HG03159 (cell line): ENCODE measurements around the gene KIAA0513.

Source experiments
- ATAC-seq: cut with Tn5 transposase; IDR thresholded peaks from one replicate; pipeline ENCODE4 v1.9.1; 2021; ENCODE audit warnings: mild to moderate bottlenecking, moderate library complexity; ENCODE audit not compliant: unreplicated experiment

Gene KIAA0513

DNA sequence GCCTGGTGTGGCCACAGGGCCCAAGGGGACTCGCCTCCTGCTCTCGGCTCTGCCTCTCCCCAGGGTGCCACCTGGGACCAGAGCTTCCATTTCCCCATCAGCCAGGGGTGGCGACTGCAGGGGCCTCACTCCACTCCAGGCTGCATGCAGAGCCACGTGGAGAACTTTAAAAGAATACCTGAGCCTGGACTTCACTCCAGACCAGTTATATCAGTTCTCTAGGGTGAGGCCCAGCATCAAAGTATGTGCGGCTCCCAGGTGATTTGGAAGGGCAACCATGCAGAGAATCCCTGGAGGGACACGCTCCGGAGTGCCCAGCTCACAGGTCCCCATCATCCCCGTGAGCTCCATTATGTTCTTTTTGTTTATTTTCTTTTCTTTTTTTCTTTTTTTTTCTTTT is 39.8 kb downstream of the KIAA0513 start:
- ATAC-seq = no peak

DNA sequence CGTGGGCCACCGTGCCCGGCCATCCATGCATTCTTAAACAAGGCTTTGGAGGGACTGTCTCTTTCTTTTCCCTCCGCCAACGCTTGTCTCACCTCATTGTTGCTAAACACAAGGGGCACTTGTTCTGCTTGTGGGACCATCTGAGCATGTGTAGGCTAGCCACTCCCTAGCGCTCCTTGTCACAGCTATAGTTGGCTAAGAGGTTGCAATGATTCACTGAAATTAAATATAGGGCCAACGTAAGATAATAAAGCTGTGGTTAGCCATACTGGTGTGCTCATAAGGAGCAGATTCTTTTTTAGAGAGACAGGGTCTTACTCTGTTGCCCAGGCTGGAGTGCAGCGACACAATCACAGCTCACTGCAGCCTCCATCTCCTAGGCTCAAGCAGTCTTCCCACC is 41.2 kb downstream of the KIAA0513 start:
- no peak for ATAC-seq

DNA sequence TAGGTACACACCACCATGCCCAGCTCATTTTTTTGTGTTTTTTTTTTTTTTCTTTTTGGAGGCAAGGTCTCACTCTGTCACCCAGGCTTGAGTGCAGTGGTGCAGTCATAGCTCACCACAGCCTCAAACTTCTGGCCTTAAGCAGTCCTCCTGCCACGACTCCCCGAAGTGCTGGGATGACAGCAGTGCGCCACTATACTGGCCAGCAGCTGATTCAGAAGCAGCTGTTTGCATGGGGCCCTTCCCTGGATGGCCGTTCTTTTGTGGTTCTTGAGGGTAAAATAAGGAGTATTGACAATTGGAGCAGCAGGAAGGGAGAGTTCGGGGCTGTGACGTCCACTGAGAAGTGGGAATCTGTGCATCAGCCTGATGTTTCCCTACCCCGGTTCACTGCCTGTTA is 41.6 kb downstream of the KIAA0513 start:
- no peak for ATAC-seq

GRCh38 chr16:85072076-85072860 is 44.7 kb downstream of the KIAA0513 start:
- ATAC-seq = no peak

GRCh38 chr16:85072947-85073346 is 45.4 kb downstream of the KIAA0513 start:
- no peak for ATAC-seq

GRCh38 chr16:85074225-85074914 is 46.8 kb downstream of the KIAA0513 start:
- no peak for ATAC-seq

GRCh38 chr16:85075236-85075924 is 47.8 kb downstream of the KIAA0513 start:
- ATAC-seq = no peak

GRCh38 chr16:85077039-85077438 is 49.4 kb downstream of the KIAA0513 start:
- no peak for ATAC-seq

GRCh38 chr16:85077576-85078125 is 50.1 kb downstream of the KIAA0513 start:
- ATAC-seq = no peak

- no peak for ATAC-seq
Observed at GRCh38 chr16:85078226-85078625, 50.6 kb downstream of the KIAA0513 start.

- no peak for ATAC-seq
Observed at GRCh38 chr16:85078952-85079351, 51.4 kb downstream of the KIAA0513 start.

DNA sequence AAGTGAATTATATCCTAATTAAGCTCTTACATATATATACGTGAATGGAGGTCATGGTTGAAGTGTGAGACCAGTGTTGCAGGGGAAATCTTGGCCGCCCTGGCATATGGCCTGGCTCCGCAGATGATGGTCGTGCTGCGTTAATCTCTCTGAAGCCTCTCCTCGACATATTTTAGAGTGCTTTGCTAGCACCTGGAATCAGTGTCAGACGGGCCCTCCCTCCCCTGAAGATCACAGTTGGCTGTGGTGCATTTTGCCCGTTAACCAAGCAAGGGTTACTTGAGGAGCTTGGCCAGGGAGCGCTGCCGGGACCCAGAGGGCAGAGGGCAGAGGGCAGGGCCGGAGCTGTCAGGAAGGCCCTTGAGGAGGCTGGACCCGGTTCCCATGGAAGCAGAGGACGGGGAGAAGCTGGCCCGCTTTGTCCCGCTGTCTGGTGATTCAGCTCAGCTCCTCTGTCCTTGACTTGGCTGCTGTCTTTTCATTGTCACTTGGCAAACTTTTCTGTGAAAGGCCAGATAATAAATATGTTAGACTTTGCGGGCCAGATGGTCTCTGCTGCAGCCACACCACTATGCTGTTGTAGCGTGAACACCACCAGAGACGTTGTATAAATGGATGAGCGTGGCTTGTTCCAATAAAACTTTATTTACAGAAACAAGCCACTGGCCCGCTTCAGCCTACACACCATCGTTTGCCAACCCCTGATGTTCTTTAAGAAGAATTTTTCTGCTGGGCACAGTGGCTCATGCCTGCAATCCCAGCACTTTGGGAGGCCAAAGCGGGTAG is 52.4 kb downstream of the KIAA0513 start:
- ATAC-seq = no peak

DNA sequence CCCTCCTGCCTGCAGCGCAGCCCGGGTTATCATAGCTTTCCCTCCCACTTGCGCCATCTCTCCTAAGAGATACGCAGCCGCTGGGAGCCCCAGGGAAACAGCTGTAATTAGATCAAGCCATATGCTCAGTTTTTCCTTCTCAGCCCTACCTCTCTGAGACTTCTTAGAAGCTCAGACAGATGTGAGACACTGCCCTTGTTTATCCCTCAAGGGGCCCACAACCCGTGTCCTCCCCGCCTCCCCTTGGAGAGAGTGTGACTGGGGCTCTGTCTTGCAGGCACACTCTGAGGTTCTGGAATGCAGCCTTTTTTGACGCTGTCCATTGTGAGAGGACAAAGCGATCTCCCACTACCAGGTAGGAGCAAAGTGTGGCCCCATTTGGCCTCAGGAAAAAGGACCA is 53.4 kb downstream of the KIAA0513 start:
- ATAC-seq = no peak

DNA sequence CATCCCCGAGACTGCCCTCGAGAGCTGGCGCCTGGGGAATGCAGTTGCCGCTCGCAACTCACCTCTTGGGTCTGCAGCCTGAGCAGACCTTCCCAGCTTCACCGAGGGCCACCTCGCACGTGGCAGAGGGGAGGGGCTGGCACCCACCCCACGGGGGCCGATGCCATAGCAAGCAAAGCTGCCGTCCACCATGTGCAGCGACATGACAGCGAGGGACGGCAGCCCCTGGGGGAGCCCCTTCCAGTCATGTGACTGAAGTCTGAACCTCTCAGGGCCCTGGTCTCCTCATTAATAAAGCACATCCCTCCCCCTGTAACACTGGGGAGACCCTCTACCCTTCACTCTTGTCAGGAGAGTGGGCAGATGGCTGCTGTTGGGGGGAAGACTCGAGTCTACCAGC is 54.2 kb downstream of the KIAA0513 start:
- ATAC-seq = no peak

GRCh38 chr16:85082173-85083050 is 54.8 kb downstream of the KIAA0513 start:
- ATAC-seq = no peak

GRCh38 chr16:85083051-85083639 is 55.5 kb downstream of the KIAA0513 start:
- no peak for ATAC-seq

- ATAC-seq = no peak
Observed at GRCh38 chr16:85084841-85085510, 57.4 kb downstream of the KIAA0513 start.

DNA sequence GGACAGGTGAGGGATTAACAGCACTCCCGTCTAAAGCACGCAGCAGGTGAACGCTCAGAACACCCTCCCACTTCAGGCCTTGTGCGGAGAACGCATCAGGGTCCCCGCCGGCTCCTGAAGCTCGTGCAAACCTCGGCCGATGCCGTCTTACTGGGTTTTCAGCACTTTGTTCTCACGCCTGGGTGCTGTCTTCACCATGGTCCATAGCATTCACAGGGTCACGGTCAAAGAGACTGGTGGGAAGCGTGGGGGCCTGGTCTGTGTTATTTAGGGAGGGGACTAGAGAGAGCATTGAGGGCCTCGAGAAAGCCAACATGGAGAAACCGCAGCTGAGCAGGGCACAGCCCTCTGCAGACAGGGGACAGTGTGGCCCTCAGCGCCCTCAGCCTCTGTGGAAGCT is 58.1 kb downstream of the KIAA0513 start:
- no peak for ATAC-seq
